GM19328 (cell line): ENCODE measurements around the gene ONECUT3.

Source experiments
- ATAC-seq: cut with Tn5 transposase; IDR thresholded peaks from one replicate; pipeline ENCODE4 v1.9.1; 2021; ENCODE audit warnings: mild to moderate bottlenecking, moderate library complexity; ENCODE audit not compliant: unreplicated experiment

Gene ONECUT3

DNA sequence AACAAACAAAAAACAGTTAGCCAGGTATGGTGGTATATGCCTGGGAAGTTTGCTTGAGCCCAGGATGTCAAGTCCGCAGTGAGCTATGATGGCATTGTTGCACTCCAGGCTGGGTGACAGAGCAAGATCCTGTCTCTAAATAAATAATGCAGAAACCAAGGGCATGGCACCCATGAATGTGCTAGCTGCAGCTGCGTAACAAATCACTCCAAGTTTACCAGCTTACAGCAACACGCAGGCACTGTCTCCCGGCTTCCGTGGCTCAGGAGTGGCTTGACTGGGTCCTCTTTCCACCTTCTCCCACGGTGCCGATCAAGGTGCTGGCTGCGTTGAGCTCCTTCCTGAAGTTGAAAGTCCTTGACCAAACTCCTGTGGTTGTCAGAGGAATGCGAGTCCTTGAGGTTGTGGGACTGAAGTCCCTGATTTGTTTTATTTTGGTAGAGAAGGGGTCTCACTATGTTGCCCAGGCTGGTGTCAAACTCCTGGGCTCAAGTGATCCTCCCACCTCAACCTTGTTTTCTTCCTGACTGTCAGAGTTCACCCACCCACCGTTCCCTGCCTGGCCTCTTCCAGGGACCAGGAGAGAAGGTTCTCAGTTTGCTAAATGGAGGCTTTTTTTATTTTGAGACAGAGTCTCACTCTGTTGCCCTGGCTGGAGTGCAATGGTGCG is 13.2 kb upstream of the ONECUT3 start:
- ATAC-seq, result no peak

DNA sequence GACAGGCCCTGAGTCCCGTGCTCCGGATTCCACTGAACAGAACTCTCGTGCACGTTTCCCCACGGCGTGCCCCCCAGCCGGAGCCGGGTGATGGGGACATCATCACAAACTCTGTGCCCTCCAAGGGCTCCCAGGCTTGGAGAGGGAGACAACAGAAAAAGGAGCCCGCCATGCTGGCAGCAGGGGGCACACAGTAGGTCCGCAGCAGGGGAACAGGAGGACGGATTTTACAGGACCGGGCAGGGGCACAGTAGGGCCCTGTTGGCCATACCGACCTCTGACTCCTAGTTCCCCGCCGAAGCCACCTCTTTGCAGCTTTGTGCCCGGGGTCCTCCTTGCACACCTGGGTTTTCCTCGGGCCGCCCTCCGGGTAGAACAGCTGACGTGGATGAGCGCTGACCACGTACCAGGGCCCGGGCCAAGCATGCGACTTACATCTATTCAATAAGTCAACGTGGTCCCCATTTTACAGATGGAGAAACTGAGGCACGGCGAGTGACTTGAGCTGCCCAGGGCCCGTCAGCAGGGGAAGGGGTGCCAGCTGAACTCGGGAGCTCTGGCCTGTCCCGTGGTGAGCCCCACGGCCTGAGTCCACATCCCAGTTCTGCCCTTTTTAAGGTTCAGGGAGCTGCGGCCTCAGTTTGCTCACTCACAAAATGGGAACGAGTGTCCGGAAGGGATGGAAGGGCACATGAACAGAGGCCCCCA is 10.2 kb upstream of the ONECUT3 start:
- ATAC-seq, result no peak

GRCh38 chr19:1744133-1744665 is 9.1 kb upstream of the ONECUT3 start:
- no peak for ATAC-seq

DNA sequence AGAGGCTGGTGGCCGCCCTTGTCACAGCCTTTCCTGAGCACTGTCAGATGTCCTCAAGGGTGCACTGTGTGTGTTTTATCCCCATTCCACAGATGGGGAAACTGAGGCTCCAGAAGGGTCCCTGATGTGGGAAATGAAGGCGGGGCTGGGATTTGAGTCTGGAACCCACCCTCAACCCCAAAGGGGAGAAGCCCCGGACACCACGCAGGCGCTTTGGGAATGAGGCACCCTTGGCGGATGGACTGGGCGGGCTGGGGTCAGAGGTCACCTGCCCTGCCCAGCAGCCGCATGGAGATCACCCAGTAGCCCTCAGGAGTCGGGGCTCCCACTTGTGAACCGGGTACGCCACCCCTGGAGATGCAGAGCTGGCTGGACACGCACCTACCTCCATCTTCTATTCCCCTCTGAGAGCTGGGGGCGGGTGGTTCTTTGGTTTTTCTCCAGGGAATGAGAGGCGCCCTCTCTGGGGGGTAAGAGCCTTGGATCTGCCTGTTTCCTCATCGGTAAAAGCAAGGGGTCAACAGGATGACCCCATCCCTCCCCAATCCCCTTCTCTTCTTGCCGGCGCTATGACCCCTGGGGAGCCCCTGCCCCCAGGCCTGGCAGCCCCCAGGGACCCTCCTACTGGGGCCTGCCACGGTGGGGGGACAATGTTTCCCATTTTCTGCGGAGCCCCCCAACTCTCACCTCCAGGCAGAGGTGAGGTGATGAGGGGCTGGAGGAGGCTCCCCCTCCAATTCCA is 8.3 kb upstream of the ONECUT3 start:
- no peak for ATAC-seq

DNA sequence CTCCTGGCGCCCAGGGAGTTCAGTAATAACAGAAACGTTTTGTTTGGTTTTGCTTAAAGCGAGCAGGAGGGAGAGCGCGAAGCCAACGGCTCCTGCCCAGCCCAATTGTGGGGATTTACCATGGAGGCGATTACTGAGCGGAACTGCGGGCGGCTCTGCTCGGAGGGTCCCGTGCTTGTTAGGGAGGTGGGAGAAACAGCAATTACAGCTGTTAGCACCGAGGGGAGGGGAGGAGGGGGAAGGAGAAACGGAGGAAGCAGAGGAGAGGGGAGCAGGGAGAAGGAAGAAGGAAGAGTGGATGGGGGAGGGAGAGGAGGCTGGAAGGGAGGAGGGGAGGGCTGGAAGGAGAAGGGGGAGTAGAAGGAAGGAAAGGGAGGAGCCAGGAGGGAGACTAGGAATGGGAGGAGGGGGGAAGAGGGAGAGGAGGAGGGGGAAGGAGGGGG is 7.7 kb upstream of the ONECUT3 start:
- no peak for ATAC-seq

- ATAC-seq, result no peak
Measured at GRCh38 chr19:1746401-1747284, 6.7 kb upstream of the ONECUT3 start.

DNA sequence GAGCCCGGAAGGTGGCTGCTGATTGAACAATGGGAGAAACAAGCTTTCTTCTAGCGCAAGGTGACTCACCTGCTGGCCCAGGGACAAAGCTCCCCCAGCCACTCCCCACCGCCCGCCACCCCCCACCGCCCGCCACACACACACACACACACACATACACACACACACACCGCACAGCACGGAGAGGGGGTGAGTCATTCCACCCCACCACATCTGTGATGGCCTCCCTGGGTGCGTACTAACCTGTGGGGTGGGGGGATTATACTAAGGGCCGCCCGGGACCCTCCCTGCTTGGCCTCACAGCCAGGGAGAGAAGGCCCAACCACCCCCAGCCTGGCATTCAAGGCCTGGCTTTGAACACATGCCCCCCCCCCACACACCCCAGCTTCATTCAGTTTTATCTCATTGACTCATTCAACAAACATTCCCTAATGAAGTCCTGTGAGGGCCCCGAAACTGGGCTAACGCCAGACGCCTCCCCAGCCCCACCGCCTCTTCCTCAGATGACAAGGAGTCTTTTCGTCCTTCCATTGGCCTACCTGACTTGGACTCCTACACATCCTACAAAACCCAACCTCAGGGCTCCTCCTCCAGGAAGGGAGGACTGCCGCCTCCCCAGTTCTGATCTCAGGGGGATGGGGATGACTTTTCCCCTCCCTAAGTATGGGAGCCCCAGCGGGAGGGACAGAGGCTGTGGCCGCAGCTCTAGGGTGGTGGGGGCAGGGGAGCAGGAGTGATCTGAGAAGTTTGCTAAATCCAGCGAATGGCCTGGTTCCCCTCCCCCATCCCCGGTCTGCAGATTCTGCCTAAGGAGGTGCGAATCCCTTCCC is 5.8 kb upstream of the ONECUT3 start:
- no peak for ATAC-seq

DNA sequence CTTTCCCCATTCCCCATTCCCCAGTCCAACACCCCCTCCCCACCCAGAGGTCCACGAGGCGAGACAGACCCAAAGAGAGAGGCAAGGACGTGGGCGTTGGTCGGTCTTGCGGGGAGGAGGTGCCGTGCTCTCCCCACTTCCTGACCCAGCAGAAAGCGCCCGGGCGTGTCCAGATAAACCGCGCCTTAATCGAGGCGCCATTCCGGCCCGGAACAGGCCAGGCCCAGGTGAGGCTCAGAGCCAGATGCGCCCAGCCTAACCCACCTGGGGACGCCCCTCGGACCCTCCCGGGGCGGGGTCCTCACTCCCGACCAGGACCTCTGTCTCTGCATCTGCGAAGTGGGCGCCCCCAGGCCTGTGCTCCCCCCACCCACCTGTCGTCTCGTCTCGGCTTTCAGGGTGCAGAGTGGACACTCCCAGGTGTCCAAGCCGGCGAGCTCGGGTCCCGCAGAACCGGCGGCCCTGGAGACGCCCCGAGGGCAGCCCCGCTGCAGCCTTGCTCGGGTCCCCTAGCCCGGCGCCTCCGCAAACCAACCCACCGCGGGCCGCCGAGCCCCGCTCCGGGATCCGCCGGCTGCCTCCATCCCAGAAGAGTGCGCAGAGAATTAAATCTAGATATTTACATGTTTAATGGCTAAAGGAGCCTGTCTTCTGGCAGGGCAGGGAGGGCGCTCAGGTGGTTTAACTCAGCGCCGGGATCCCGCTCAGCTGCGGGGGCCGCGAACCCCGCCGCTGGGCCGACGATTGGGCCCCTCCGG is 5.0 kb upstream of the ONECUT3 start:
- ATAC-seq, result no peak

- no peak for ATAC-seq
Measured at GRCh38 chr19:1748873-1749341, 4.4 kb upstream of the ONECUT3 start.

DNA sequence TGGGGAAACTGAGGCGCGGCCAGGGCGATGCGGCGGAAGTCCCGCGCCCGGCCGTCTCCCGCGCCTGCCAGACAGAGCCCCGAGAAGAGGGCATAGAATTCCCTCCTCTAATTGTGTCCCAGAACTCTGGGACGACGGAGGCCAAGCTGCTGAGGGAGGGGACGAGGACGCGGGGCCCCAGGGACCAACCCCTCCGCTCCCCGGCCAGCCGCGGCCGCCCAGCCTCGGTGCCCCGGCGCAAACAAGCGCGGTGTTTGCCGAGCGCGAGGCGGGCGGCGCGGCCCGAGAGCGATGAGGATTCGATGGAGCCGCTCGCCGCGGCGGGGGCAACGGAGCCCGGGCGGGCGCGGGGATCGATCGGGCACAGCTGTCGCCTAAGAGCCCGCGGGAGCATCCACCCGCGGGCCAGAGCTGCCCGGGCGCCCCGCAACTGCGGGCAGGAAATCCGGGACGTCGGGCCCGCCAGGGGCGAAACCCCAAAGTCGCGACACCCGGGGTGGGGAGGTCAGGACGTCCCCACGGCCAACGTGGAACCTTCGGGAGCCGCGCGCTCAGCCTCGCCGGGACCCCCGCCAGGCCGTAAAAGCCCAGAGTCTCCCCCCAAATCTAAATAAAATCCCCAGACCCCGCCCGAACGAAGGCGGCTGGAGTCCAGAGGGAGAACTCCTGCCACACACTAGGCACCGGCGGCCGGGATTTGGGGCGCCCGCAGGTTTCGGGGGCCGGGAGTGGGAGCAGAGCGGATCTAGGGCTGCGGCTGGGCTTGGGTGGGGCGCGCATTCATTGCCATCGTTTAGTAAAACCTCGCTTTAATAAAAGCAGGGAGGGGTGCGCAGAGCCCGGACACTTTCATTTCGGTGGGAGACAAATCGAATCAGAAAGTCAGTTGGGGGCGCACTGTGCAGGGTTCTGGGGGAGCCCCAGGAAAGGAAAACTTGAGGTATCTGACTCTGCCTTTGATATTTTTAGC is 3.6 kb upstream of the ONECUT3 start:
- ATAC-seq, result no peak

DNA sequence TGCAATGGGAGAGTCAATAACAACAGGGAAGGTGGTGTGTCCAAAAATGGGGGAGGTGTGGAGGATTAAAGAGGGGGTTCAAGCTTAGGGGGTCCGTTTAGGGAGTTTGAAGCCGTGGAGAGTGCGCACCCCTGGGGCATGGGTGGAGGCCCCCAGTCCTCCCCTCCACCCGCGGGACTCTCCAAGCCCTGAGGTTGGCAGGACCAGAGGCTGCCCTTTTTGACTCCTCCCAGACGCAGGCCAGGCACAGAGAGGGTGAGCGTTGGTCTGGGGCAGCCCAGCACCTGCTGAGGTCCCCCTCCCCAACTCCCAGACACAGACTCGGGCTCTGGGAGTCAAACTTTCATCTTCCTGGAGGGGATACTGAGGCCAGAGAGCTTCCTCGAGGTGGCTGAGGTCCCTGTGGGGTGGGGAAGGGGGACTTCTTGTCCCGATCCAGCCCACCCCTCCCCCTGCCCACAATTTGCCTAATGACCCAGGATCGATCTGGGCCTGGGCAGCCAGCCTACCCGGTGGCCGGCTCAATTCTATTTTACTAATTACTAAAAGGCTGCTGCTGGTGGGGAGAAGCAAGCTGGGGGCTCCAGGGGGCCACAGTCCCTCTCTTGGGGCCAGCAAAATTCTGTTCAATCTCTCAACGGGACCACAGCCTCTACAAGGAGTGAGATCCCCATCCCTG is 2.8 kb upstream of the ONECUT3 start:
- no peak for ATAC-seq

- ATAC-seq, result no peak
Measured at GRCh38 chr19:1751367-1752008, 1.8 kb upstream of the ONECUT3 start.

- ATAC-seq, result no peak
Measured at GRCh38 chr19:1752009-1752756, 1.1 kb upstream of the ONECUT3 start.

DNA sequence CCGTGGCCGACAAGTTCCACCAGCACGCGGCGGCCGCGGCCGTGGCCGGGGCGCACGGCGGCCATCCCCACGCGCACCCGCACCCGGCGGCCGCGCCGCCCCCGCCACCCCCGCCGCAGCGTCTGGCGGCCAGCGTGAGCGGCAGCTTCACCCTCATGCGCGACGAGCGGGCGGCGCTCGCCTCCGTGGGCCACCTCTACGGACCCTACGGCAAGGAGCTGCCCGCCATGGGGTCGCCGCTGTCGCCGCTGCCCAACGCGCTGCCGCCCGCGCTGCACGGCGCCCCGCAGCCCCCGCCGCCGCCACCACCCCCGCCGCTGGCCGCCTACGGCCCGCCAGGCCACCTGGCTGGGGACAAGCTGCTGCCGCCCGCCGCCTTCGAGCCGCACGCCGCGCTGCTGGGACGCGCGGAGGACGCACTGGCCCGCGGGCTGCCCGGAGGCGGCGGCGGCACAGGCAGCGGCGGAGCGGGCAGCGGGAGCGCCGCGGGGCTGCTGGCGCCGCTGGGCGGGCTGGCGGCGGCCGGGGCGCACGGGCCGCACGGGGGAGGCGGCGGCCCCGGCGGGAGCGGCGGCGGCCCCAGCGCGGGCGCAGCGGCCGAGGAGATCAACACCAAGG is 821 bp downstream of the ONECUT3 start:
- no peak for ATAC-seq

DNA sequence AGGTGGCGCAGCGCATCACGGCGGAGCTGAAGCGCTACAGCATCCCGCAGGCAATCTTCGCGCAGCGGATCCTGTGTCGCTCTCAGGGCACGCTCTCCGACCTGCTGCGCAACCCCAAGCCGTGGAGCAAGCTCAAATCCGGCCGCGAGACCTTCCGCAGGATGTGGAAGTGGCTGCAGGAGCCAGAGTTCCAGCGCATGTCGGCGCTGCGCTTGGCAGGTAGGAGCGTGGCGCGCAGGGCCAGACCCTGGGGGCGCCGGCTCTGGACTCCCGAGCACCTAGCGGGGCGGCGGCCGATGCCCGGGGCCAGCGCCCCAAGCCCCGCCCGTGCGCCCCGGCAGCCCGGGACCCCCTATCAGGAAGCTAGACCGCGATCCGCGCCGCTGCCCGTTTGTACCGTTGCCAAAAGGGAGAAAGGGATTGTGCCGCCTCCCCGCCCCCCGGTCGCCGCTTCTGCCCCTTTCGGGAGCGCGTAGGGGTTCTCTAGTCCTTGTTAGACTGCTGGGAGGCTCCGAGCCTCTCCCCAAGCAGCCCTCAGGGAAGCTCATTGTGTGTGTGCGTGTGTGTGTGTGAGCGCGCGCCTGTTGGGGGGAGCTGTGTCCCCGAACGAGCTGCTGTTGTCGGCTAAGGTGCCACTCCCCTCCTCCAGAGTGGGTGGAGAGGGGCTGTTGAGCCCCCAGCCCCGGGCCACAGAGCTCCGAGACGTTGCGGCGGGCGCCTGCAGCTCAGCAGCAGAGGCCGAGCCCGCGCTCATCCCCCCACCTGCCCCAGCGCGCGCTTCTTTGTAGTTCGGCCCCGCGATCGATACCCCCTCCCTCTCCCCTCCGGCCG is 1.5 kb downstream of the ONECUT3 start:
- no peak for ATAC-seq
